SK-N-SH (cell line): Measurements from ENCODE around the gene MET. TPM values are rescaled to one million over a fixed set of nuclear protein-coding genes. Genes with fewer than 3 reads are reported as not detected.

Source experiments
- CTCF ChIA-PET: fragments of 300-600, 350-600 bp; formaldehyde crosslinking; extraction: SDS; loops from one replicate; lab custom pipeline; 2021; lab: Yijun Ruan, JAX
- POLR2A ChIA-PET: fragments of 350-600 bp; sonication (Branson Sonifier 250); formaldehyde crosslinking; extraction: SDS; loops from one replicate; lab custom pipeline; 2020; ENCODE audit warnings: antibody characterized with exemption, inconsistent platforms; lab: Yijun Ruan, JAX
- DNase-seq: peaks from one replicate; pipeline ENCODE4 v3.0.0; 2012
- H2AFZ ChIP-seq: fragments of 200-600 bp; sonication (generic); 2 replicates; pipeline ENCODE4 v1.8.1; 2016; ENCODE audit warnings: antibody characterized with exemption, mild to moderate bottlenecking, low read depth
- H3F3A ChIP-seq: fragments of 200-600 bp; sonication (generic); replicated peaks from 2 replicates; pipeline ENCODE3; 2016; ENCODE audit warnings: antibody characterized with exemption, mild to moderate bottlenecking; ENCODE audit not compliant: insufficient read depth
- H3K27ac ChIP-seq, 2 experiments: fragments of 200-500 bp in 1 of 2; fragments of 200-600 bp in 1 of 2; sonication (Bioruptor generic) in 1 of 2; sonication (generic), shearing (Covaris generic) in 1 of 2; 2 replicates each; pipeline versions ENCODE4 v1.5.1 to v1.6.1; 2014 to 2016; ENCODE audit warnings: low read depth in 2 of 2, inconsistent platforms in 1 of 2, low read length in 1 of 2, mild to moderate bottlenecking in 1 of 2, mixed read lengths in 1 of 2
- H3K27me3 ChIP-seq: fragments of 200-600 bp; sonication (generic), shearing (Covaris generic); 2 replicates; pipeline ENCODE4 v1.6.1; 2016; ENCODE audit warnings: mixed run types; ENCODE audit not compliant: insufficient read depth
- H3K36me3 ChIP-seq, 2 experiments: fragments of 200-500 bp in 1 of 2; fragments of 200-600 bp in 1 of 2; sonication (Bioruptor generic) in 1 of 2; sonication (generic) in 1 of 2; replicated peaks in 1 of 2; 2 replicates each; pipeline versions ENCODE3 to v1.5.1; 2014 to 2016; ENCODE audit warnings: low read length in 1 of 2, mild to moderate bottlenecking in 1 of 2; ENCODE audit not compliant: insufficient read depth in 2 of 2, control insufficient read depth in 1 of 2
- H3K4me1 ChIP-seq, 2 experiments: fragments of 200-500 bp in 1 of 2; fragments of 200-600 bp in 1 of 2; sonication (Bioruptor generic) in 1 of 2; sonication (generic), shearing (Covaris generic) in 1 of 2; 2 replicates each; pipeline versions ENCODE4 v1.5.1 to v1.6.1; 2014 to 2016; ENCODE audit warnings: low read depth in 1 of 2, low read length in 1 of 2, mixed run types in 1 of 2; ENCODE audit not compliant: insufficient read depth in 2 of 2, control insufficient read depth in 1 of 2
- H3K4me2 ChIP-seq: fragments of 200-600 bp; sonication (generic), shearing (Covaris generic); 2 replicates; pipeline ENCODE4 v1.6.1; 2017; ENCODE audit warnings: mixed run types
- H3K4me3 ChIP-seq, 2 experiments: fragments of 200-500 bp in 1 of 2; fragments of 200-600 bp in 1 of 2; sonication (Bioruptor generic) in 1 of 2; sonication (generic), shearing (Covaris generic) in 1 of 2; 2 replicates each; pipeline versions ENCODE4 v1.5.1 to v1.8.1; 2014 to 2016; ENCODE audit warnings: low read depth in 2 of 2, inconsistent platforms in 1 of 2, low read length in 1 of 2, mild to moderate bottlenecking in 1 of 2, mixed read lengths in 1 of 2, moderate library complexity in 1 of 2
- H3K79me2 ChIP-seq: fragments of 200-600 bp; sonication (generic); 2 replicates; pipeline ENCODE4 v1.8.1; 2017; ENCODE audit warnings: mild to moderate bottlenecking; ENCODE audit not compliant: insufficient read depth
- H3K9ac ChIP-seq: fragments of 200-600 bp; sonication (generic); 2 replicates; pipeline ENCODE4 v1.6.1; 2017; ENCODE audit warnings: mixed run types
- H3K9me2 ChIP-seq: fragments of 200-600 bp; sonication (generic); 2 replicates; pipeline ENCODE4 v1.6.1; 2017; ENCODE audit warnings: mixed run types
- H3K9me3 ChIP-seq: fragments of 200-600 bp; sonication (generic); 2 replicates; pipeline ENCODE4 v1.6.1; 2017; ENCODE audit warnings: mixed run types, mild to moderate bottlenecking, moderate library complexity
- H4K20me1 ChIP-seq: fragments of 200-600 bp; sonication (generic); 2 replicates; pipeline ENCODE4 v1.6.1; 2017; ENCODE audit warnings: mild to moderate bottlenecking, mixed run types; ENCODE audit not compliant: insufficient read depth
- FOXJ3 ChIP-seq: sonication (generic); formaldehyde crosslinking; IDR thresholded peaks from 2 replicates; pipeline ENCODE4 v1.5.1; 2020; ENCODE audit warnings: mild to moderate bottlenecking, missing genetic modification reagents
- FOXM1 ChIP-seq: IDR thresholded peaks from 2 replicates; pipeline ENCODE4 v1.4.0; 2012; ENCODE audit warnings: low read depth, mild to moderate bottlenecking
- GATA2 ChIP-seq: sonication (generic); formaldehyde crosslinking; IDR thresholded peaks from 2 replicates; pipeline ENCODE4 v1.5.0; 2020; ENCODE audit warnings: mild to moderate bottlenecking, missing genetic modification reagents
- MEF2A ChIP-seq: IDR thresholded peaks from 2 replicates; pipeline ENCODE4 v1.4.0; 2012; ENCODE audit warnings: low read depth, borderline replicate concordance
- POLR2AphosphoS5 ChIP-seq: IDR thresholded peaks from 2 replicates; pipeline ENCODE4 v1.6.1; 2012; ENCODE audit warnings: low read depth, low read length
- RFX5 ChIP-seq: IDR thresholded peaks from 2 replicates; pipeline ENCODE4 v1.6.1; 2012; ENCODE audit warnings: mild to moderate bottlenecking, improper control_type of control experiment, low read length
- SIN3A ChIP-seq: IDR thresholded peaks from 2 replicates; pipeline ENCODE4 v1.6.1; 2012; ENCODE audit warnings: low read depth, mild to moderate bottlenecking, low read length, moderate library complexity, borderline replicate concordance
- TAF1 ChIP-seq: IDR thresholded peaks from 2 replicates; pipeline ENCODE4 v1.6.1; 2012; ENCODE audit warnings: low read depth, mild to moderate bottlenecking, low read length, moderate library complexity, borderline replicate concordance
- TCF12 ChIP-seq: IDR thresholded peaks from 2 replicates; pipeline ENCODE4 v1.4.0; 2012
- TEAD4 ChIP-seq: IDR thresholded peaks from 2 replicates; pipeline ENCODE4 v1.4.0; 2012; ENCODE audit warnings: mild to moderate bottlenecking, borderline replicate concordance; ENCODE audit not compliant: insufficient read depth
- WGBS: methylation state at CpG from one replicate; pipeline ENCODE4 v1.1.6; 2017; ENCODE audit warnings: low lambda C conversion rate; 5-methylcytosine and 5-hydroxymethylcytosine counted together
- polyA plus RNA-seq, 3 experiments: library from polyadenylated mRNA; depleted of rRNA; stranded (reverse); fragments of >200 nt; gene quantifications; 2 replicates each; pipeline ENCODE4 v1.2.3, GENCODE V29; 2012
- TF ChIP-seq, protein P1 (sequence below): fragments of 200-600 bp; sonication (generic); IDR thresholded peaks from 2 replicates; pipeline ENCODE4 v1.6.1; 2017; ENCODE audit warnings: antibody characterized with exemption, mild to moderate bottlenecking, moderate library complexity
- TF ChIP-seq, protein P2 (sequence below): IDR thresholded peaks from 2 replicates; pipeline ENCODE4 v1.4.0; 2012; ENCODE audit warnings: low read depth, borderline replicate concordance
- TF ChIP-seq, protein P3 (sequence below): IDR thresholded peaks from 2 replicates; pipeline ENCODE4; 2012
- TF ChIP-seq, protein P4 (sequence below): fragments of 150-350 bp; IDR thresholded peaks from 2 replicates; pipeline ENCODE4 v1.6.1; 2017; ENCODE audit warnings: antibody characterized with exemption, low read length, low read depth, borderline replicate concordance
- TF ChIP-seq, protein P5 (sequence below): IDR thresholded peaks from 2 replicates; pipeline ENCODE4 v1.4.0; 2012; ENCODE audit warnings: low read depth, borderline replicate concordance

MET gene
- polyA plus RNA-seq, 1 of the 3 experiments (the other 2 are of a cell fraction): 38.7 TPM

DNA sequence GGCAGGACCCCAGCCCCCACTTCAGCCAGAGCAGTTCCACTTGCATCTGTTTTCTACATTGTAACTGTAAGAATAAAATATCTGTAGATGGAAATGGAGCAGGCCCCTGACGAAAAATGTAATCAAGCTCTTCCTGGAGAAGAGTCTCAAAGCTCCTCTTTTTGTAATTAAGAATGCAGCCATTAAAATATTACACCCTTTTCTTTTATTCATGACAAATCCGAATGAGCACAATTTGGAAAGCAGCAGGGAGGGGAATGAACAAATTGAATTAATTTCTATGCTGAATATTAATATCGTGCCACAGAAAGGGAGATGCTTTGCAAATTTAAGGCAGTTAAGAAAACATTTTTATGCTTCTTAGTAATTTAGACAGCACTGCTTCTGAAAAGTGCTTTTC is 165.6 kb downstream of the MET start:
- Histone ChIP-seq H3K9ac (no peak overlapping the region), H4K20me1 (no peaks in the 10 kb centered on the region), H3K27ac (no peak overlapping the region), H3F3A (no peaks in the 10 kb centered on the region), H3K36me3 (no peaks in the 10 kb centered on the region), H3K4me2 (no peak overlapping the region), H3K4me1 (peaks cover 0 to 3% of the 10 kb centered on the region in 2 experiments; a peak in 2 of 4 replicates), H3K27me3 (peaks cover 13% of the 10 kb centered on the region; the same call in 1 of the 2 replicates), H3K79me2 (no peaks in the 10 kb centered on the region), H3K9me2 (no peaks in the 10 kb centered on the region), H3K9me3 (no peaks in the 10 kb centered on the region), H3K4me3 (no peak overlapping the region), H2AFZ (no peak overlapping the region)
- ChIA-PET CTCF (no interaction called here), POLR2A (no interaction called here)
- WGBS: 31% methylated on average over 3 of the region's 3 CpGs
- TF ChIP-seq, protein P1, sequence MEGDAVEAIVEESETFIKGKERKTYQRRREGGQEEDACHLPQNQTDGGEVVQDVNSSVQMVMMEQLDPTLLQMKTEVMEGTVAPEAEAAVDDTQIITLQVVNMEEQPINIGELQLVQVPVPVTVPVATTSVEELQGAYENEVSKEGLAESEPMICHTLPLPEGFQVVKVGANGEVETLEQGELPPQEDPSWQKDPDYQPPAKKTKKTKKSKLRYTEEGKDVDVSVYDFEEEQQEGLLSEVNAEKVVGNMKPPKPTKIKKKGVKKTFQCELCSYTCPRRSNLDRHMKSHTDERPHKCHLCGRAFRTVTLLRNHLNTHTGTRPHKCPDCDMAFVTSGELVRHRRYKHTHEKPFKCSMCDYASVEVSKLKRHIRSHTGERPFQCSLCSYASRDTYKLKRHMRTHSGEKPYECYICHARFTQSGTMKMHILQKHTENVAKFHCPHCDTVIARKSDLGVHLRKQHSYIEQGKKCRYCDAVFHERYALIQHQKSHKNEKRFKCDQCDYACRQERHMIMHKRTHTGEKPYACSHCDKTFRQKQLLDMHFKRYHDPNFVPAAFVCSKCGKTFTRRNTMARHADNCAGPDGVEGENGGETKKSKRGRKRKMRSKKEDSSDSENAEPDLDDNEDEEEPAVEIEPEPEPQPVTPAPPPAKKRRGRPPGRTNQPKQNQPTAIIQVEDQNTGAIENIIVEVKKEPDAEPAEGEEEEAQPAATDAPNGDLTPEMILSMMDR: no peak
- TF ChIP-seq FOXJ3 (CRISPR knock-in tag) (no peak), FOXM1 (no peak), POLR2AphosphoS5 (no peak), TCF12 (no peak), MEF2A (no peak), TEAD4 (no peak), GATA2 (CRISPR knock-in tag) (no peak), TAF1 (no peak), SIN3A (no peak), RFX5 (no peak)
- TF ChIP-seq, protein P2, sequence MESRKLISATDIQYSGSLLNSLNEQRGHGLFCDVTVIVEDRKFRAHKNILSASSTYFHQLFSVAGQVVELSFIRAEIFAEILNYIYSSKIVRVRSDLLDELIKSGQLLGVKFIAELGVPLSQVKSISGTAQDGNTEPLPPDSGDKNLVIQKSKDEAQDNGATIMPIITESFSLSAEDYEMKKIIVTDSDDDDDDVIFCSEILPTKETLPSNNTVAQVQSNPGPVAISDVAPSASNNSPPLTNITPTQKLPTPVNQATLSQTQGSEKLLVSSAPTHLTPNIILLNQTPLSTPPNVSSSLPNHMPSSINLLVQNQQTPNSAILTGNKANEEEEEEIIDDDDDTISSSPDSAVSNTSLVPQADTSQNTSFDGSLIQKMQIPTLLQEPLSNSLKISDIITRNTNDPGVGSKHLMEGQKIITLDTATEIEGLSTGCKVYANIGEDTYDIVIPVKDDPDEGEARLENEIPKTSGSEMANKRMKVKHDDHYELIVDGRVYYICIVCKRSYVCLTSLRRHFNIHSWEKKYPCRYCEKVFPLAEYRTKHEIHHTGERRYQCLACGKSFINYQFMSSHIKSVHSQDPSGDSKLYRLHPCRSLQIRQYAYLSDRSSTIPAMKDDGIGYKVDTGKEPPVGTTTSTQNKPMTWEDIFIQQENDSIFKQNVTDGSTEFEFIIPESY: no peak
- TF ChIP-seq, protein P3, sequence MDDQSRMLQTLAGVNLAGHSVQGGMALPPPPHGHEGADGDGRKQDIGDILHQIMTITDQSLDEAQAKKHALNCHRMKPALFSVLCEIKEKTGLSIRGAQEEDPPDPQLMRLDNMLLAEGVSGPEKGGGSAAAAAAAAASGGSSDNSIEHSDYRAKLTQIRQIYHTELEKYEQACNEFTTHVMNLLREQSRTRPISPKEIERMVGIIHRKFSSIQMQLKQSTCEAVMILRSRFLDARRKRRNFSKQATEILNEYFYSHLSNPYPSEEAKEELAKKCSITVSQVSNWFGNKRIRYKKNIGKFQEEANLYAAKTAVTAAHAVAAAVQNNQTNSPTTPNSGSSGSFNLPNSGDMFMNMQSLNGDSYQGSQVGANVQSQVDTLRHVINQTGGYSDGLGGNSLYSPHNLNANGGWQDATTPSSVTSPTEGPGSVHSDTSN: no peak
- TF ChIP-seq, protein P4, sequence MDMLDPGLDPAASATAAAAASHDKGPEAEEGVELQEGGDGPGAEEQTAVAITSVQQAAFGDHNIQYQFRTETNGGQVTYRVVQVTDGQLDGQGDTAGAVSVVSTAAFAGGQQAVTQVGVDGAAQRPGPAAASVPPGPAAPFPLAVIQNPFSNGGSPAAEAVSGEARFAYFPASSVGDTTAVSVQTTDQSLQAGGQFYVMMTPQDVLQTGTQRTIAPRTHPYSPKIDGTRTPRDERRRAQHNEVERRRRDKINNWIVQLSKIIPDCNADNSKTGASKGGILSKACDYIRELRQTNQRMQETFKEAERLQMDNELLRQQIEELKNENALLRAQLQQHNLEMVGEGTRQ: no peak
- TF ChIP-seq, protein P5, sequence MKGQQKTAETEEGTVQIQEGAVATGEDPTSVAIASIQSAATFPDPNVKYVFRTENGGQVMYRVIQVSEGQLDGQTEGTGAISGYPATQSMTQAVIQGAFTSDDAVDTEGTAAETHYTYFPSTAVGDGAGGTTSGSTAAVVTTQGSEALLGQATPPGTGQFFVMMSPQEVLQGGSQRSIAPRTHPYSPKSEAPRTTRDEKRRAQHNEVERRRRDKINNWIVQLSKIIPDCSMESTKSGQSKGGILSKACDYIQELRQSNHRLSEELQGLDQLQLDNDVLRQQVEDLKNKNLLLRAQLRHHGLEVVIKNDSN: no peak
- no peak for DNase-seq
